C4-2B (cell line): ENCODE results near the gene NUDT1.

Source experiments
- ZFX ChIP-seq: fragments of 450-650 bp; IDR thresholded peaks from 2 replicates; pipeline ENCODE4 v1.6.1; 2017
- TF ChIP-seq, protein P1 (sequence below): fragments of 450-650 bp; conservative IDR thresholded peaks from 2 replicates; pipeline ENCODE4 v1.5.1; 2017; ENCODE audit warnings: mild to moderate bottlenecking

- TF ChIP-seq, protein P1, sequence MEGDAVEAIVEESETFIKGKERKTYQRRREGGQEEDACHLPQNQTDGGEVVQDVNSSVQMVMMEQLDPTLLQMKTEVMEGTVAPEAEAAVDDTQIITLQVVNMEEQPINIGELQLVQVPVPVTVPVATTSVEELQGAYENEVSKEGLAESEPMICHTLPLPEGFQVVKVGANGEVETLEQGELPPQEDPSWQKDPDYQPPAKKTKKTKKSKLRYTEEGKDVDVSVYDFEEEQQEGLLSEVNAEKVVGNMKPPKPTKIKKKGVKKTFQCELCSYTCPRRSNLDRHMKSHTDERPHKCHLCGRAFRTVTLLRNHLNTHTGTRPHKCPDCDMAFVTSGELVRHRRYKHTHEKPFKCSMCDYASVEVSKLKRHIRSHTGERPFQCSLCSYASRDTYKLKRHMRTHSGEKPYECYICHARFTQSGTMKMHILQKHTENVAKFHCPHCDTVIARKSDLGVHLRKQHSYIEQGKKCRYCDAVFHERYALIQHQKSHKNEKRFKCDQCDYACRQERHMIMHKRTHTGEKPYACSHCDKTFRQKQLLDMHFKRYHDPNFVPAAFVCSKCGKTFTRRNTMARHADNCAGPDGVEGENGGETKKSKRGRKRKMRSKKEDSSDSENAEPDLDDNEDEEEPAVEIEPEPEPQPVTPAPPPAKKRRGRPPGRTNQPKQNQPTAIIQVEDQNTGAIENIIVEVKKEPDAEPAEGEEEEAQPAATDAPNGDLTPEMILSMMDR, result no peak
- no peak for TF ChIP-seq ZFX
These were observed 36.0 kb downstream of the NUDT1 start for GRCh38 chr7:2278026-2278425.
